ENCODE measurements around the gene ZNF626.
"Not testable (repeated sequence)": the region's sequence is repeated elsewhere in the genome, so short reads cannot be mapped to it uniquely, and the experiment has no call there.

Gene ZNF626

DNA sequence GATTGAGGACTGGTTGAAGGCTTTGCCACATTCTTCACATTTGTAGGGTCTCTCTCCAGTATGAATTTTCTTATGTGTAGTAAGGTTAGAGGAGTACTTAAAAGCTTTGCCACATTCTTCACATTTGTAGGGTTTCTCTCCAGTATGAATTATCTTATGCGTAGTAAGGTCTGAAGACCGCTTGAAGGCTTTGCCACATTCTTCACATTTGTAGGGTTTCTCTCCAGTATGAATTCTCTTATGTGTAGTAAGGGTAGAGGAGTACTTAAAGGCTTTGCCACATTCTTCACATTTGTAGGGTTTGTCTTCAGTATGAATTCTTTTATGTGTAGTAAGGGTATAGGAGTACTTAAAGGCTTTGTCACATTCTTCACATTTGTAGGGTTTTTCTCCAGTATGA lies 36.8 kb downstream of the ZNF626 start:
- WGBS, 2 experiments = 93 to 100% methylated on average over 2 of the region's 2 CpGs
- not testable (repeated sequence) for H3K4me1 ChIP-seq (ENCODE audit: control insufficient read depth, insufficient read depth, low read length); H3K4me3 ChIP-seq (ENCODE audit: insufficient read depth, low read depth, low read length); H3K27me3 ChIP-seq (ENCODE audit: control insufficient read depth, insufficient read depth, low read length, poor library complexity, severe bottlenecking); H3K9me3 ChIP-seq (ENCODE audit: control insufficient read depth, low read length); H3K27ac ChIP-seq (ENCODE audit: insufficient read depth, low read depth, low read length, poor library complexity, severe bottlenecking)
- peaks cover 12% of the 10 kb centered on the region for H3K36me3 ChIP-seq (ENCODE audit: control insufficient read depth, insufficient read depth, low read length)

DNA sequence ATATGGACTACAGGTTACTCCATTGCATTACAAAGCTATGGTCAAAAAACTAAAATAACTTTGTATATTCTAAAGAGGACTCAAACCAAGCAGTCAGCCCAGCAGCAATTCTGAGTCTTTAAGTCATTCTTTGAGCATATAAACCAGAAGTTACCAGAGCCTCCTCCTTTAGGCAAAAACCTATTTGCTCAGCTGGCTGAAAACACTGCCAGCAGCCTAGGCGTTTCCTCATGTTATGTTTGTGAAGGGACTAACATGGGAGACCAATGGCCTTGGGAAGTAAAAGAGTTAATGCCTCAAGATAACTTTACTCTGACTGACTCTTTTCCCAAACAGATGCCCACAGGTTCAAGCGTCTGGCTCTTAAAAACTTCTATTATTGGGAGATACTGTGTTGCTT lies 45.3 kb downstream of the ZNF626 start:
- no peaks in the 10 kb centered on the region for H3K27me3 ChIP-seq (ENCODE audit: control insufficient read depth, insufficient read depth, low read length, poor library complexity, severe bottlenecking)
- H3K4me3 ChIP-seq (ENCODE audit: insufficient read depth, low read depth, low read length) = no peak overlapping the region
- no peaks in the 10 kb centered on the region for H3K4me1 ChIP-seq (ENCODE audit: control insufficient read depth, insufficient read depth, low read length)
- WGBS, 2 experiments = 78 to 100% methylated on average over 2 of the region's 2 CpGs
- no peaks in the 10 kb centered on the region for H3K36me3 ChIP-seq (ENCODE audit: control insufficient read depth, insufficient read depth, low read length)
- no peak overlapping the region for H3K27ac ChIP-seq (ENCODE audit: insufficient read depth, low read depth, low read length, poor library complexity, severe bottlenecking)
- no peaks in the 10 kb centered on the region for H3K9me3 ChIP-seq (ENCODE audit: control insufficient read depth, low read length)

DNA sequence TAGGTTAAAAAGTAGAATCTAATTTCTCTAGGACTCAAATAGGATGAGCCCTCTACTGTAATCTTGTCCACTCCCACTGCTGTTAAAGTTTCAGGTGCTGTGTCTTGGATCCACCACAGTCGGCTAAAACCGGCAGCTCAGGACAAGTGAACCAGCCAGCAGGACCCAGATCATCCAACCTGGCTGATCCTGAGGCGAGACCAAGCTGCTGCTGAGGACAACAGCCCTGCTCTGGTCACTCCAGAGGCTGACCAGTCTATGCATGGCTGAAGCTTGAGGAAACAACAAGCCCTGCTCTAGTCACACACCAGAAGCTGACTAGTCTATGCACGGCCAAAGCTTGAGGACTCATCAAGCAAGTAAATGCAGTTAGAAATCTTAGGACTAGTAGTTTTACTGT lies 46.4 kb downstream of the ZNF626 start:
- not testable (repeated sequence) for H3K4me1 ChIP-seq (ENCODE audit: control insufficient read depth, insufficient read depth, low read length); H3K4me3 ChIP-seq (ENCODE audit: insufficient read depth, low read depth, low read length); H3K36me3 ChIP-seq (ENCODE audit: control insufficient read depth, insufficient read depth, low read length); H3K27ac ChIP-seq (ENCODE audit: insufficient read depth, low read depth, low read length, poor library complexity, severe bottlenecking); H3K27me3 ChIP-seq (ENCODE audit: control insufficient read depth, insufficient read depth, low read length, poor library complexity, severe bottlenecking); H3K9me3 ChIP-seq (ENCODE audit: control insufficient read depth, low read length)
- WGBS, 2 experiments = 90 to 94% methylated on average over 4 of the region's 4 CpGs

DNA sequence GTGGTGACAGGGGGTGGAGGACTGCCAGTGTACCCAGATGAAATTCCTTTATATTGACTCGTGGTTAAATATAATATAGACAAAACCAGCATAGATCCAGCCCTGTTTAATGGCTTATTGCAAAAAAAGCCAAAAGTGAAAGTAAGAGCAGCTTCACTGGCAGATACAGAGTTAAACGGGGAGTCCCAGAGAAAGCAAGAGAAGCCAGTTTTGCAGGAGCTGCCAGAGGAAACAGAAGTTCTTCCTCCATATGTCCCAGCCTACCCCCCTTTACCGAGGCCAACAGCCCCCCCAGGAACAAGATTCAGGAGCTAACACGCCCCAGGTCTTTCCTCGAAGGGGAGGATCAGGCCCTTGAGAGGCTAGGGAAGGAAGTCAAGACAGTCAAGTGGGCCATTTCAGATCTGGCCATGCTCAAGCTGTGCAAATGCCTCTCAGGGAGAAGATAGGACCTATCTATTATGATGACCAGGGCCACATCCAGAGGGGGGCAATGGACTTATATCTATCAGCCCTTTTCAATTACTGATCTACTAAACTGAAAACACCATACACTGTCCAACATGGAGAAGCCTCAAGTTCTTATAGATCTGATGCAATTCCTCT lies 48.6 kb downstream of the ZNF626 start:
- 88 to 89% methylated on average over 4 to 5 of the region's 5 CpGs for WGBS, 2 experiments

DNA sequence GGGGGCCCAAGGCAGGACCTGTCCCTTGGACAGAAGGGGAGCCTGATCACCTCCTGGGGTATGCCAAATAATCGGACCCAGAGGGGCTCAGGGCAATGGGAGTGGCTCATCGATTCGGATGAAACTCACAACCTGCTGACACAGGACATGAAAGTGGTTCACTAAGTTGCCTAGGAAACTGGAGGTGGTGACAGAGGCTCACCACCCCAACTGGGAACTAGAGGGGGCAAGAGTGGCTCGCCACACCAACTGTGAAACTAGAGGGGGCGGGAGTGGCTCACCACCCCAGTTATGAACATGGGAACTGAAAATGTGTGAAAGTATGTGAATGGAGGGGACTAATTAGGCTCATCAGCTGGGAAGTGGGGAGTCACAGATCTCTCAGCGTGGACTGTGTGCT lies 49.5 kb downstream of the ZNF626 start:
- no peaks in the 10 kb centered on the region for H3K36me3 ChIP-seq (ENCODE audit: control insufficient read depth, insufficient read depth, low read length)
- no peak overlapping the region for H3K4me3 ChIP-seq (ENCODE audit: insufficient read depth, low read depth, low read length)
- no peak overlapping the region for H3K27ac ChIP-seq (ENCODE audit: insufficient read depth, low read depth, low read length, poor library complexity, severe bottlenecking)
- no peaks in the 10 kb centered on the region for H3K27me3 ChIP-seq (ENCODE audit: control insufficient read depth, insufficient read depth, low read length, poor library complexity, severe bottlenecking)
- H3K9me3 ChIP-seq (ENCODE audit: control insufficient read depth, low read length) = no peaks in the 10 kb centered on the region
- H3K4me1 ChIP-seq (ENCODE audit: control insufficient read depth, insufficient read depth, low read length) = no peaks in the 10 kb centered on the region
- 91 to 92% methylated on average over 6 of the region's 6 CpGs for WGBS, 2 experiments

More for the DNA sequence above, 48.6 kb downstream of the ZNF626 start:
- Histone ChIP-seq H3K9me3 (ENCODE audit: control insufficient read depth, low read length) (no peaks in the 10 kb centered on the region), H3K27ac (ENCODE audit: insufficient read depth, low read depth, low read length, poor library complexity, severe bottlenecking) (no peak overlapping the region), H3K36me3 (ENCODE audit: control insufficient read depth, insufficient read depth, low read length) (no peaks in the 10 kb centered on the region), H3K4me1 (ENCODE audit: control insufficient read depth, insufficient read depth, low read length) (no peaks in the 10 kb centered on the region), H3K4me3 (ENCODE audit: insufficient read depth, low read depth, low read length) (no peak overlapping the region), H3K27me3 (ENCODE audit: control insufficient read depth, insufficient read depth, low read length, poor library complexity, severe bottlenecking) (no peaks in the 10 kb centered on the region)

DNA sequence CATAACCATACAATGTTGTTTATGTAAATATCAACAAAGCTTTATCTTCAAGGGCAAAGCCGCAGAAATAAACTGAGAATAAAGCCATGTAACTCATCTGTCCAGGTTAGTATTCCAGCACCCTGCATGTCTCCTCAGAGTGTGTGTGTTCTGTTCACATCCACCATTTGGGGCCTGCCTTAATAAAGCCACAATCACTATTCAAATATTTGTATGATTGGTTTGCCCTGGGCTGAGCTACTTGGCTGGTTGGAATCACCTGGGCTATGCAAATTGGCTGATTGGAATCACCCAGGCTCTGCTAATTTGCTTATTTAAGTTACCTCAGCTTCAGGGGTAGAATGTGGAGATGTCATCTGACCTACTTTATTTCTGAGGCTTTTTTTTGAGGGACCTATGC lies 53.4 kb downstream of the ZNF626 start:
- H3K4me3 ChIP-seq (ENCODE audit: insufficient read depth, low read depth, low read length) = no peak overlapping the region
- H3K27me3 ChIP-seq (ENCODE audit: control insufficient read depth, insufficient read depth, low read length, poor library complexity, severe bottlenecking) = no peaks in the 10 kb centered on the region
- H3K4me1 ChIP-seq (ENCODE audit: control insufficient read depth, insufficient read depth, low read length) = no peaks in the 10 kb centered on the region
- H3K9me3 ChIP-seq (ENCODE audit: control insufficient read depth, low read length) = no peaks in the 10 kb centered on the region
- no peak overlapping the region for H3K27ac ChIP-seq (ENCODE audit: insufficient read depth, low read depth, low read length, poor library complexity, severe bottlenecking)
- H3K36me3 ChIP-seq (ENCODE audit: control insufficient read depth, insufficient read depth, low read length) = no peaks in the 10 kb centered on the region
- 93 to 100% methylated on average over 1 of the region's 1 CpG for WGBS, 2 experiments

All from ectodermal cell (in vitro differentiated cells).